GM12892 (cell line): ENCODE data around the gene DNAJC9.

ENCODE experiments used
- POLR2A ChIP-seq: IDR thresholded peaks from 2 replicates; pipeline ENCODE4 v1.6.1; 2011; ENCODE audit warnings: low read depth, low read length, control low read depth
- POLR2AphosphoS5 ChIP-seq: IDR thresholded peaks from 2 replicates; pipeline ENCODE4 v1.6.1; 2011; ENCODE audit warnings: low read depth, low read length, control low read depth
- TAF1 ChIP-seq: IDR thresholded peaks from 2 replicates; pipeline ENCODE4 v1.6.1; 2011; ENCODE audit warnings: low read depth, mild to moderate bottlenecking, control low read depth, low read length, borderline replicate concordance

DNA sequence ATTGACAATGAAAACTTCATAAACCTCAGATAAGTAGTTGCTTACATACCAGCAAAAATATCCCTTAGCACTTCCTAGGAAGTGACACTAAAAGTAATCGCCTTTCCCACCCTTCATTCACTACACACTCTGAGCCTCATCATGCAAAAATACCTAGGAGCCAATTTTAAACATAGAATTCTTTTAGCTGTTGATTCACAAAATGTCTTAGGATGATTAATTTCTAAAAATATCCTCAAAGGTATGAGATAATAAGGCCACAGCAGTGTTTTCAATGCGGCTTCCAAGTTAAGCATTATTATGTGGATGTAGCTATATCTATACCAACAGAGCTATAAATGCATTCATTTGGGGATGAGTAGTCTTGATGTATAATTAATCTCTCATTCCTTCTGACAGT, 13.2 kb downstream of the DNAJC9 start:
- no peak for TF ChIP-seq POLR2A
- no peak for TF ChIP-seq TAF1
- no peak for TF ChIP-seq POLR2AphosphoS5
